BJ (cell line): ENCODE results near the gene FMO3. TPM values are rescaled to one million over a fixed set of nuclear protein-coding genes. Genes with fewer than 3 reads are reported as not detected.

Experiments
- CTCF ChIA-PET: fragments of 350-600 bp; formaldehyde crosslinking; extraction: SDS; loops from one replicate; lab custom pipeline; 2021; ENCODE audit warnings: antibody characterized with exemption, inconsistent platforms; lab: Yijun Ruan, JAX
- POLR2A ChIA-PET: fragments of 300-600 bp; sonication (Branson Sonifier 250); formaldehyde crosslinking; extraction: SDS; loops from one replicate; lab custom pipeline; 2021; ENCODE audit warnings: antibody characterized with exemption; lab: Charles Lee
- DNase-seq: peaks from one replicate; pipeline ENCODE4 v3.0.0-alpha.2; 2011; ENCODE audit warnings: low read depth
- H3K27me3 ChIP-seq: 2 replicates; pipeline ENCODE4 v1.6.0; 2011; ENCODE audit warnings: low read length; ENCODE audit not compliant: control insufficient read depth, insufficient read depth
- H3K36me3 ChIP-seq: 2 replicates; pipeline ENCODE4 v1.5.1; 2011; ENCODE audit warnings: low read length; ENCODE audit not compliant: control insufficient read depth, insufficient read depth
- H3K4me3 ChIP-seq: 2 replicates; pipeline ENCODE4 v1.5.1; 2011; ENCODE audit warnings: low read depth, mild to moderate bottlenecking, control low read depth, low read length
- polyA plus RNA-seq: library from polyadenylated mRNA; depleted of rRNA; stranded (reverse); fragments of >200 nt; gene quantifications from 2 replicates; pipeline ENCODE4 v1.2.3, GENCODE V29; 2011
- TF ChIP-seq, protein P1 (sequence below): IDR thresholded peaks from 2 replicates; pipeline ENCODE4 v1.5.1; 2011; ENCODE audit warnings: low read depth, mild to moderate bottlenecking, control low read depth, inconsistent platforms, low read length, moderate library complexity; ENCODE audit not compliant: insufficient read depth

Gene FMO3
- polyA plus RNA-seq, 1 experiment, result 0.45 TPM

GRCh38 chr1:171150156-171150555, 59.5 kb downstream of the FMO3 start:
- DNase-seq, result no peak
- Histone ChIP-seq H3K36me3 (no peaks in the 10 kb centered on the region), H3K27me3 (no peaks in the 10 kb centered on the region), H3K4me3 (no peak overlapping the region)
- CTCF ChIA-PET, result no interaction called here
- POLR2A ChIA-PET, result no interaction called here
- TF ChIP-seq, protein P1, sequence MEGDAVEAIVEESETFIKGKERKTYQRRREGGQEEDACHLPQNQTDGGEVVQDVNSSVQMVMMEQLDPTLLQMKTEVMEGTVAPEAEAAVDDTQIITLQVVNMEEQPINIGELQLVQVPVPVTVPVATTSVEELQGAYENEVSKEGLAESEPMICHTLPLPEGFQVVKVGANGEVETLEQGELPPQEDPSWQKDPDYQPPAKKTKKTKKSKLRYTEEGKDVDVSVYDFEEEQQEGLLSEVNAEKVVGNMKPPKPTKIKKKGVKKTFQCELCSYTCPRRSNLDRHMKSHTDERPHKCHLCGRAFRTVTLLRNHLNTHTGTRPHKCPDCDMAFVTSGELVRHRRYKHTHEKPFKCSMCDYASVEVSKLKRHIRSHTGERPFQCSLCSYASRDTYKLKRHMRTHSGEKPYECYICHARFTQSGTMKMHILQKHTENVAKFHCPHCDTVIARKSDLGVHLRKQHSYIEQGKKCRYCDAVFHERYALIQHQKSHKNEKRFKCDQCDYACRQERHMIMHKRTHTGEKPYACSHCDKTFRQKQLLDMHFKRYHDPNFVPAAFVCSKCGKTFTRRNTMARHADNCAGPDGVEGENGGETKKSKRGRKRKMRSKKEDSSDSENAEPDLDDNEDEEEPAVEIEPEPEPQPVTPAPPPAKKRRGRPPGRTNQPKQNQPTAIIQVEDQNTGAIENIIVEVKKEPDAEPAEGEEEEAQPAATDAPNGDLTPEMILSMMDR, result no peak

GRCh38 chr1:171152549-171152948, 61.8 kb downstream of the FMO3 start:
- POLR2A ChIA-PET, result no interaction called here
- H3K27me3 ChIP-seq, result no peaks in the 10 kb centered on the region
- H3K36me3 ChIP-seq, result no peaks in the 10 kb centered on the region
- TF ChIP-seq, protein P1, result no peak
- no peak overlapping the region for H3K4me3 ChIP-seq
- DNase-seq, result no peak
- CTCF ChIA-PET, result no interaction called here

DNA sequence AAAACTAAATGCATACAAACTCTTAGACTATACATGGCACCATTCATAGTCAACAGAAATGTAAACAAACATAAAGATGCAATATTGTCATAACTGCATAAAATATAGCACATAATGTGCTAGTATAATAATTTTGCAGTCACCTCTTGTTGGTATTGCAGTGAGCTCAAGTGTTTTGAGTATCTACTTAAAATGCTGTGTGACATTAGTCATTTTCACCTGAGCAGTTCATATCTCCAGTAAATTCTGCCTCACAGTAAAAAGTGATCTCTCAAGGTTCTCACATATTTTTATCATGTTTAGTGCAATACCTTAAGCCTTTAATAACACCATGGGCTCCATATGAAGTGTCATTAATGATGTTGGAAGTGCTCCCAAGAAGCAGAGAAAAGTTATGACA, 64.8 kb downstream of the FMO3 start:
- no peaks in the 10 kb centered on the region for H3K36me3 ChIP-seq
- no peak for DNase-seq
- H3K4me3 ChIP-seq, result no peak overlapping the region
- no peaks in the 10 kb centered on the region for H3K27me3 ChIP-seq
- TF ChIP-seq, protein P1, result no peak
- ChIA-PET POLR2A (no interaction called here), CTCF (no interaction called here)

DNA sequence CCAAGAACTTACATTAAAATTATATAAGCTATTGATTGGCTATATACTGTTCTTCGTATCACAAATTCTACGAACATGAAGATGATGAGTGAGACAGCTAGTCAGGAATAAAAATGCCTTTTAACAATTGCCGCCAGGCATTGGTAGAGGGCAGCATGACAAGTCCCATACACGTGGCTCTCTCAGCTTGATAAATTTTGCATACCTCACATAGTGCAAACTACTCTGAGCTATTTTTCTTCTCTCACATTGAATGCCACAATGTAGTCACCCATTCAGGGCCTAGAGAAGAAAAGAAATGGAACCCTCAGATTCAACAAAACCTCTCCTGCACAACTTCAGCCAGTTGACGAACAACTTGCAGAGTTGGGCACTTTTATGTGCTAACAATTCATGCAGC, 67.4 kb downstream of the FMO3 start:
- DNase-seq, result no peak
- POLR2A ChIA-PET, result no interaction called here
- no peak overlapping the region for H3K4me3 ChIP-seq
- no peaks in the 10 kb centered on the region for H3K36me3 ChIP-seq
- no peaks in the 10 kb centered on the region for H3K27me3 ChIP-seq
- CTCF ChIA-PET, result interaction anchor here (0.5 to 1.3 kb wide), 2 partner anchors 14 to 98 kb away, joined by 3 to 4 read pairs; no protein-coding TSS in a partner anchor
- TF ChIP-seq, protein P1, result no peak

DNA sequence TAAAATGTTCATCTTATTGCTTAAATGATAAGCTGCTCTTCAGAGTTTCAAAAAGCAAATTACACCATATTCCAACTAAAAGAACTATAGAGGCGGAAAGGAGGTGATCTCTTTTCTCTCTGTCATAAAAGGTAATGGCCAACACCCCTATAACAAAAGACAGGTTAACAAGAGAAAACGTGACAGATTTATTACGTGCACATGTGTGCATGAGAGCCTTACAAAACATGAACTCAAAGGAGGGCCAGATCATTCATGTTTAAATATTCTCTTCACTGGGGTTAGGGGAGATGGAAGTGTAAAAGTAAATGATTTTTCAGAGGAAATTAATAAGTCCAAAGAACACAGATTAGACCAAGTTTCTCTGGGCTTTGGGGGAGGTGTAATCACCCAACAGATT, 67.8 kb downstream of the FMO3 start:
- CTCF ChIA-PET, result interaction anchor here (0.5 to 1.3 kb wide), 2 partner anchors 13 to 97 kb away, joined by 3 to 4 read pairs; no protein-coding TSS in a partner anchor
- POLR2A ChIA-PET, result no interaction called here

More for the DNA sequence above, 67.8 kb downstream of the FMO3 start:
- H3K27me3 ChIP-seq, result no peaks in the 10 kb centered on the region
- H3K4me3 ChIP-seq, result no peak overlapping the region
- DNase-seq, result no peak
- TF ChIP-seq, protein P1, result no peak
- H3K36me3 ChIP-seq, result no peaks in the 10 kb centered on the region
